GM23338 (cell line): Measurements from ENCODE around the gene FYN. TPM values are rescaled to one million over a fixed set of nuclear protein-coding genes. Genes with fewer than 3 reads are reported as not detected.

Source experiments
- ATAC-seq: fragments of 200-7000 bp; cut with Tn5 transposase; 3 replicates; pipeline ENCODE4 v1.9.1; 2020
- DNase-seq: peaks from one replicate; pipeline ENCODE4 v3.0.0-alpha.2; 2015; ENCODE audit warnings: low spot score
- H2AFZ ChIP-seq: fragments of 200-600 bp; sonication (generic); 2 replicates; pipeline ENCODE4 v1.8.0; 2016; ENCODE audit warnings: antibody characterized with exemption, mild to moderate bottlenecking, moderate library complexity
- H3F3A ChIP-seq: fragments of 200-600 bp; sonication (generic); replicated peaks from 2 replicates; pipeline ENCODE4 v1.8.0; 2017; ENCODE audit warnings: antibody characterized with exemption, mixed run types, low read depth
- H3K27ac ChIP-seq: fragments of 200-600 bp; sonication (generic); 2 replicates; pipeline ENCODE4 v1.6.1; 2016; ENCODE audit warnings: low read depth
- H3K27me3 ChIP-seq: fragments of 200-600 bp; sonication (generic); 2 replicates; pipeline ENCODE4 v1.8.0; 2016; ENCODE audit warnings: mild to moderate bottlenecking, mixed run types, moderate library complexity; ENCODE audit not compliant: insufficient read depth
- H3K36me3 ChIP-seq: fragments of 200-600 bp; sonication (generic); 2 replicates; pipeline ENCODE4 v1.8.0; 2016; ENCODE audit warnings: mild to moderate bottlenecking; ENCODE audit not compliant: insufficient read depth
- H3K4me1 ChIP-seq: fragments of 200-600 bp; sonication (generic); 2 replicates; pipeline ENCODE4 v1.8.0; 2016; ENCODE audit warnings: mild to moderate bottlenecking, moderate library complexity; ENCODE audit not compliant: insufficient read depth
- H3K4me2 ChIP-seq: fragments of 200-600 bp; sonication (generic); 2 replicates; pipeline ENCODE4 v1.7.1; 2017; ENCODE audit warnings: mixed run types
- H3K4me3 ChIP-seq: fragments of 200-600 bp; sonication (generic); 2 replicates; pipeline ENCODE4 v1.6.1; 2016; ENCODE audit warnings: mixed run types
- H3K79me2 ChIP-seq: fragments of 200-600 bp; sonication (generic); replicated peaks from 2 replicates; pipeline ENCODE4 v1.8.0; 2017; ENCODE audit warnings: mild to moderate bottlenecking; ENCODE audit not compliant: insufficient read depth
- H3K9me2 ChIP-seq: fragments of 200-600 bp; sonication (generic); 2 replicates; pipeline ENCODE4 v1.8.0; 2017; ENCODE audit not compliant: insufficient read depth
- H4K20me1 ChIP-seq: fragments of 200-600 bp; sonication (generic); replicated peaks from 2 replicates; pipeline ENCODE4 v1.8.0; 2017; ENCODE audit warnings: mild to moderate bottlenecking; ENCODE audit not compliant: insufficient read depth
- H3K27ac Mint-ChIP-seq: 2 replicates; pipeline ENCODE4 v1.8.0; 2020; ENCODE audit warnings: inconsistent platforms, mild to moderate bottlenecking, moderate library complexity, mixed read lengths
- H3K27me3 Mint-ChIP-seq: 3 replicates; pipeline ENCODE4 v1.8.0; 2022; ENCODE audit warnings: low read depth, mild to moderate bottlenecking, moderate library complexity, mixed read lengths, inconsistent platforms; ENCODE audit not compliant: insufficient read depth, poor library complexity
- H3K36me3 Mint-ChIP-seq: 3 replicates; pipeline ENCODE4 v1.8.0; 2021; ENCODE audit warnings: low read depth, mild to moderate bottlenecking, inconsistent platforms, moderate library complexity, mixed read lengths
- H3K4me1 Mint-ChIP-seq: 3 replicates; pipeline ENCODE4 v1.8.0; 2020; ENCODE audit warnings: mild to moderate bottlenecking, inconsistent platforms, mixed read lengths
- H3K4me3 Mint-ChIP-seq: 3 replicates; pipeline ENCODE4 v1.8.0; 2021; ENCODE audit warnings: moderate library complexity, mild to moderate bottlenecking, inconsistent platforms, mixed read lengths
- H3K9me3 Mint-ChIP-seq: 3 replicates; pipeline ENCODE4 v1.8.0; 2020; ENCODE audit warnings: moderate library complexity, mild to moderate bottlenecking, inconsistent platforms, mixed read lengths
- CREB1 ChIP-seq: fragments of 250-450 bp; sonication (Bioruptor Pico); IDR thresholded peaks from 2 replicates; pipeline ENCODE4 v1.5.0; 2020; ENCODE audit warnings: low read depth, mild to moderate bottlenecking, moderate library complexity
- ETS1 ChIP-seq: IDR thresholded peaks from 2 replicates; pipeline ENCODE4 v1.6.1; 2016; ENCODE audit warnings: antibody characterized with exemption
- EZH2 ChIP-seq: fragments of 200-600 bp; sonication (generic); IDR thresholded peaks from one replicate; pipeline ENCODE4 v1.8.0; 2017; ENCODE audit warnings: antibody characterized with exemption, mild to moderate bottlenecking, low read depth; ENCODE audit not compliant: unreplicated experiment
- EZH2phosphoT487 ChIP-seq: fragments of 200-600 bp; sonication (generic); IDR thresholded peaks from one replicate; pipeline ENCODE4 v1.8.1; 2018; ENCODE audit warnings: antibody characterized with exemption; ENCODE audit not compliant: unreplicated experiment
- JUNB ChIP-seq: IDR thresholded peaks from one replicate; pipeline ENCODE4 v1.6.1; 2016; ENCODE audit warnings: antibody characterized with exemption; ENCODE audit not compliant: unreplicated experiment
- NANOG ChIP-seq: IDR thresholded peaks from 2 replicates; pipeline ENCODE4 v1.6.1; 2016; ENCODE audit warnings: antibody characterized with exemption, borderline replicate concordance
- POLR2AphosphoS5 ChIP-seq: IDR thresholded peaks from 2 replicates; pipeline ENCODE4 v1.6.1; 2016; ENCODE audit warnings: antibody characterized with exemption, low read depth
- REST ChIP-seq: IDR thresholded peaks from one replicate; pipeline ENCODE4 v1.6.1; 2018; ENCODE audit warnings: antibody characterized with exemption; ENCODE audit not compliant: unreplicated experiment
- STAT1 ChIP-seq: IDR thresholded peaks from one replicate; pipeline ENCODE4 v1.6.1; 2016; ENCODE audit warnings: antibody characterized with exemption; ENCODE audit not compliant: unreplicated experiment
- ZNF114 ChIP-seq: fragments of 250-450 bp; sonication (Bioruptor Pico); IDR thresholded peaks from 2 replicates; pipeline ENCODE4 v1.5.0; 2020; ENCODE audit warnings: mild to moderate bottlenecking, moderate library complexity
- ZNF331 ChIP-seq: fragments of 250-450 bp; sonication (Bioruptor Pico); IDR thresholded peaks from 2 replicates; pipeline ENCODE4 v1.5.0; 2020; ENCODE audit warnings: low read depth, mild to moderate bottlenecking, moderate library complexity
- ZNF462 ChIP-seq: fragments of 250-450 bp; sonication (Bioruptor Pico); IDR thresholded peaks from 2 replicates; pipeline ENCODE4 v1.5.0; 2020; ENCODE audit warnings: mild to moderate bottlenecking, moderate library complexity
- polyA plus RNA-seq: library from polyadenylated mRNA; unstranded; fragments of >200 nt; fragmentation: Nextera tagmentation; extraction: Ambion mirVana; gene quantifications from 2 replicates; pipeline ENCODE4 v1.2.1, GENCODE V29; 2016
- total RNA-seq: library from RNA; depleted of rRNA; stranded (reverse); fragments of >200 nt; shearing (Covaris generic); gene quantifications from 2 replicates; pipeline ENCODE4 v1.2.3, GENCODE V29; 2014

FYN gene
- total and polyA plus RNA-seq, 2 experiments from 2014 or later, result 46.8 to 143 TPM

- H3F3A ChIP-seq, result no peaks in the 10 kb centered on the region
- no peak overlapping the region for H3K27ac Mint-ChIP-seq
- H3K36me3 Mint-ChIP-seq, result no peaks in the 10 kb centered on the region
- H3K4me2 ChIP-seq, result no peak overlapping the region
- no peaks in the 10 kb centered on the region for H3K79me2 ChIP-seq
- H2AFZ ChIP-seq, result 0 out of 2 replicates have a peak overlapping the region, but pooled peaks have one; percentile 20
- H3K9me2 ChIP-seq, result no peaks in the 10 kb centered on the region; the same call in 1 of the 2 replicates
- H4K20me1 ChIP-seq, result no peaks in the 10 kb centered on the region
- H3K27ac ChIP-seq, result no peak overlapping the region
- H3K9me3 Mint-ChIP-seq, result no peaks in the 10 kb centered on the region
- no peak overlapping the region for H3K4me3 ChIP-seq
- no peaks in the 10 kb centered on the region for H3K27me3 ChIP-seq
- no peak for DNase-seq
- no peaks in the 10 kb centered on the region for H3K36me3 ChIP-seq
- TF ChIP-seq EZH2, result no peak
- no peak for TF ChIP-seq REST
- TF ChIP-seq ZNF114 (CRISPR knock-in tag), result no peak
- ATAC-seq, result no peak
- peaks cover 2% of the 10 kb centered on the region for H3K27me3 Mint-ChIP-seq
- H3K4me1 ChIP-seq, result no peaks in the 10 kb centered on the region
- H3K4me1 Mint-ChIP-seq, result no peaks in the 10 kb centered on the region; the same call in 2 of the 3 replicates
- H3K4me3 Mint-ChIP-seq, result no peak overlapping the region
Observed at GRCh38 chr6:111898452-111898851, 25.2 kb upstream of the FYN start.

- H3K27me3 Mint-ChIP-seq, result peaks cover 1% of the 10 kb centered on the region
- no peaks in the 10 kb centered on the region for H3K9me3 Mint-ChIP-seq
- Histone ChIP-seq H3F3A (no peaks in the 10 kb centered on the region), H3K9me2 (no peaks in the 10 kb centered on the region), H3K27ac (no peak overlapping the region), H3K27me3 (no peaks in the 10 kb centered on the region), H2AFZ (no peak overlapping the region), H3K4me1 (peaks cover 14% of the 10 kb centered on the region), H3K4me2 (no peak overlapping the region), H3K79me2 (no peaks in the 10 kb centered on the region), H4K20me1 (no peaks in the 10 kb centered on the region), H3K36me3 (no peaks in the 10 kb centered on the region), H3K4me3 (no peak overlapping the region)
- H3K4me1 Mint-ChIP-seq, result peaks cover 13% of the 10 kb centered on the region
- no peak overlapping the region for H3K27ac Mint-ChIP-seq
- ATAC-seq (no peak), DNase-seq (no peak)
- H3K4me3 Mint-ChIP-seq, result no peak overlapping the region
- H3K36me3 Mint-ChIP-seq, result no peaks in the 10 kb centered on the region
- no peak for TF ChIP-seq STAT1
- no peak for TF ChIP-seq ZNF331 (CRISPR knock-in tag)
- no peak for TF ChIP-seq ZNF462 (CRISPR knock-in tag)
- TF ChIP-seq EZH2phosphoT487, result no peak
- TF ChIP-seq NANOG, result no peak
- TF ChIP-seq ETS1, result no peak
- no peak for TF ChIP-seq POLR2AphosphoS5
- no peak for TF ChIP-seq CREB1
- TF ChIP-seq JUNB, result no peak
- no peak for TF ChIP-seq ZNF114 (CRISPR knock-in tag)
- no peak for TF ChIP-seq EZH2
Observed at GRCh38 chr6:111894951-111895350, 21.7 kb upstream of the FYN start.
